ENCODE results near the gene ZCCHC24. TPM values are rescaled to one million over a fixed set of nuclear protein-coding genes. Genes with fewer than 3 reads are reported as not detected.
A peak's percentile ranks its signal among the peaks of the same experiment; 100 is the strongest.

Gene ZCCHC24
- total RNA-seq: 14.1 and 21.1 TPM in 2 replicates
- polyA plus RNA-seq (2012): 14.4 TPM

- DNase-seq (ENCODE audit: low read depth): peak; percentile 99
Observed at GRCh38 chr10:79445161-79445976, at the start of gene ZCCHC24. ZCCHC24 (minus strand) TSS chr10:79445624; CDS start chr10:79445440, 184 bp downstream.

GRCh38 chr10:79493806-79494205 lies 48.4 kb upstream of the ZCCHC24 start:
- DNase-seq (ENCODE audit: low read depth): peak; percentile 18

- DNase-seq (ENCODE audit: low read depth): peak; percentile 56
Observed at GRCh38 chr10:79492839-79493238, 47.4 kb upstream of the ZCCHC24 start.

GRCh38 chr10:79492256-79492655 lies 46.8 kb upstream of the ZCCHC24 start:
- no peak for DNase-seq (ENCODE audit: low read depth)

- DNase-seq (ENCODE audit: low read depth): no peak
Observed at GRCh38 chr10:79491143-79491835, 45.9 kb upstream of the ZCCHC24 start.

GRCh38 chr10:79490400-79491142 lies 45.1 kb upstream of the ZCCHC24 start:
- DNase-seq (ENCODE audit: low read depth): peak; percentile 92

- no peak for DNase-seq (ENCODE audit: low read depth)
Observed at GRCh38 chr10:79488870-79489269, 43.4 kb upstream of the ZCCHC24 start.

- DNase-seq (ENCODE audit: low read depth): peak; percentile 83
Observed at GRCh38 chr10:79488336-79488735, 42.9 kb upstream of the ZCCHC24 start.

- peak; percentile 77 for DNase-seq (ENCODE audit: low read depth)
Observed at GRCh38 chr10:79487296-79488194, 42.1 kb upstream of the ZCCHC24 start.

GRCh38 chr10:79484476-79484875 lies 39.1 kb upstream of the ZCCHC24 start:
- no peak for DNase-seq (ENCODE audit: low read depth)

- DNase-seq (ENCODE audit: low read depth): peak; percentile 80
Observed at GRCh38 chr10:79483948-79484347, 38.5 kb upstream of the ZCCHC24 start.

GRCh38 chr10:79483299-79483698 lies 37.9 kb upstream of the ZCCHC24 start:
- DNase-seq (ENCODE audit: low read depth): no peak

GRCh38 chr10:79482741-79483140 lies 37.3 kb upstream of the ZCCHC24 start:
- DNase-seq (ENCODE audit: low read depth): peak; percentile 64

- no peak for DNase-seq (ENCODE audit: low read depth)
Observed at GRCh38 chr10:79482304-79482703, 36.9 kb upstream of the ZCCHC24 start.

- DNase-seq (ENCODE audit: low read depth): no peak
Observed at GRCh38 chr10:79479283-79479909, 34.0 kb upstream of the ZCCHC24 start.

- DNase-seq (ENCODE audit: low read depth): no peak
Observed at GRCh38 chr10:79477456-79477855, 32.0 kb upstream of the ZCCHC24 start.

- no peak for DNase-seq (ENCODE audit: low read depth)
Observed at GRCh38 chr10:79476645-79477044, 31.2 kb upstream of the ZCCHC24 start.

- no peak for DNase-seq (ENCODE audit: low read depth)
Observed at GRCh38 chr10:79475877-79476276, 30.5 kb upstream of the ZCCHC24 start.

GRCh38 chr10:79475119-79475653 lies 29.8 kb upstream of the ZCCHC24 start:
- no peak for DNase-seq (ENCODE audit: low read depth)
